Prostate gland (tissue), 2 donors: ENCODE results near the gene CAPN13. TPM values are rescaled to one million over a fixed set of nuclear protein-coding genes. Genes with fewer than 3 reads are reported as not detected.

Experiments
- DNase-seq: peaks from one replicate; pipeline ENCODE4 v3.0.0-alpha.2; 2019; ENCODE audit warnings: low spot score
- H3K27ac ChIP-seq, 2 donors: fragments of 200-600 bp; sonication (generic); 2 replicates each; pipeline ENCODE4 v1.5.1; 2017 to 2019
- H3K27me3 ChIP-seq: fragments of 200-600 bp; sonication (generic); replicated peaks from 2 replicates; pipeline ENCODE4 v1.5.1; 2019; ENCODE audit not compliant: insufficient read depth
- H3K36me3 ChIP-seq, 2 donors: fragments of 200-600 bp; sonication (generic); 1 replicate in 1 of 2; 2 replicates in 1 of 2; pipeline versions ENCODE4 v1.5.1 to v1.8.1; 2017 to 2019
- H3K4me1 ChIP-seq: fragments of 200-600 bp; sonication (generic); replicated peaks from 2 replicates; pipeline ENCODE4 v1.5.1; 2019
- H3K4me3 ChIP-seq, 2 donors: fragments of 200-600 bp; sonication (generic); 2 replicates each; pipeline ENCODE4 v1.5.1; 2017 to 2019
- H3K9me3 ChIP-seq: fragments of 200-600 bp; sonication (generic); 2 replicates; pipeline ENCODE4 v1.5.1; 2017
- CTCF ChIP-seq, 4 experiments: fragments of 200-600 bp in 2 of 4; fragments of 450-650 bp in 2 of 4; sonication (generic) in 2 of 4; IDR thresholded peaks; 1 replicate in 3 of 4; 2 replicates in 1 of 4; pipeline ENCODE4 v1.5.1; 2016 to 2019; ENCODE audit warnings: antibody characterized with exemption in 4 of 4, mild to moderate bottlenecking in 2 of 4, moderate library complexity in 2 of 4
- POLR2A ChIP-seq: fragments of 450-650 bp; IDR thresholded peaks from one replicate; pipeline ENCODE4 v1.6.1; 2016; ENCODE audit warnings: antibody characterized with exemption, mild to moderate bottlenecking
- POLR2AphosphoS5 ChIP-seq: sonication (generic); formaldehyde crosslinking; IDR thresholded peaks from one replicate; pipeline ENCODE4 v1.6.1; 2017; ENCODE audit warnings: antibody characterized with exemption
- WGBS: methylation state at CpG from one replicate; pipeline ENCODE4 v1.1.5; 2018; 5-methylcytosine and 5-hydroxymethylcytosine counted together
- intact Hi-C: fragments of 100-400 bp; cut with DNase I; formaldehyde crosslinking; loops from one replicate; pipeline ENCODE4 v1.14.2; 2022
- total RNA-seq, 2 donors: library from RNA; depleted of rRNA; stranded (reverse); fragments of >200 nt; gene quantifications; one replicate each; pipeline ENCODE4 v1.1.0, GENCODE V29; 2016

The CAPN13 gene
- total RNA-seq, 2 donors from 2014 or later = 2.0 to 5.7 TPM

GRCh38 chr2:30770816-30771576 is 36.2 kb downstream of the CAPN13 start:
- H3K27me3 ChIP-seq = no peaks in the 10 kb centered on the region
- no peak overlapping the region for H3K27ac ChIP-seq
- no peaks in the 10 kb centered on the region for H3K9me3 ChIP-seq
- DNase-seq = no peak
- no peak overlapping the region for H3K4me3 ChIP-seq
- WGBS = 75% methylated on average over 11 of the region's 11 CpGs
- H3K4me1 ChIP-seq = no peaks in the 10 kb centered on the region
- H3K36me3 ChIP-seq = no peaks in the 10 kb centered on the region
- no peak for TF ChIP-seq POLR2A
- no peak for TF ChIP-seq CTCF (IDR thresholded peaks at IDR 0.05)
- no peak for TF ChIP-seq POLR2AphosphoS5
- intact Hi-C loops = no loop called here

- Histone ChIP-seq H3K4me3 (no peak overlapping the region), H3K36me3 (no peaks in the 10 kb centered on the region), H3K4me1 (no peaks in the 10 kb centered on the region), H3K9me3 (no peaks in the 10 kb centered on the region), H3K27me3 (no peaks in the 10 kb centered on the region), H3K27ac (no peak overlapping the region)
- 86% methylated on average over 10 of the region's 10 CpGs for WGBS
- no peak for DNase-seq
- TF ChIP-seq POLR2AphosphoS5 (no peak), CTCF (IDR thresholded peaks at IDR 0.05) (no peak)
- intact Hi-C loops = no loop called here
Measured at GRCh38 chr2:30769891-30770462, 37.3 kb downstream of the CAPN13 start.

- 87% methylated on average over 2 of the region's 2 CpGs for WGBS
- intact Hi-C loops = no loop called here
- H3K36me3 ChIP-seq = no peaks in the 10 kb centered on the region
- no peaks in the 10 kb centered on the region for H3K9me3 ChIP-seq
- no peak for DNase-seq
- no peaks in the 10 kb centered on the region for H3K27me3 ChIP-seq
- H3K27ac ChIP-seq = no peak overlapping the region
- H3K4me1 ChIP-seq = no peaks in the 10 kb centered on the region
- TF ChIP-seq CTCF (IDR thresholded peaks at IDR 0.05) = no peak
- TF ChIP-seq POLR2AphosphoS5 = no peak
- no peak for TF ChIP-seq POLR2A
- no peak overlapping the region for H3K4me3 ChIP-seq
Measured at GRCh38 chr2:30769481-30769780, 37.8 kb downstream of the CAPN13 start.

GRCh38 chr2:30768708-30769480 is 38.4 kb downstream of the CAPN13 start:
- H3K36me3 ChIP-seq = no peaks in the 10 kb centered on the region
- intact Hi-C loops = no loop called here
- H3K27me3 ChIP-seq = no peaks in the 10 kb centered on the region
- no peak for TF ChIP-seq CTCF (IDR thresholded peaks at IDR 0.05)
- TF ChIP-seq POLR2AphosphoS5 = no peak
- no peak for TF ChIP-seq POLR2A
- H3K27ac ChIP-seq = no peak overlapping the region
- no peak overlapping the region for H3K4me3 ChIP-seq
- DNase-seq = no peak
- 78% methylated on average over 9 of the region's 9 CpGs for WGBS
- H3K9me3 ChIP-seq = no peaks in the 10 kb centered on the region
- H3K4me1 ChIP-seq = no peaks in the 10 kb centered on the region
